ENCODE measurements around the gene SSBP3.

The SSBP3 gene

GRCh38 chr1:54328066-54328636 lies 78.0 kb downstream of the SSBP3 start:
- DNase-seq: no peak

- no peak for DNase-seq
Measured at GRCh38 chr1:54327386-54328065, 78.7 kb downstream of the SSBP3 start.

- DNase-seq: no peak
Measured at GRCh38 chr1:54326543-54327385, 79.4 kb downstream of the SSBP3 start.

- no peak for DNase-seq
Measured at GRCh38 chr1:54325703-54326461, 80.3 kb downstream of the SSBP3 start.

- DNase-seq: no peak
Measured at GRCh38 chr1:54325284-54325683, 80.9 kb downstream of the SSBP3 start.

GRCh38 chr1:54324251-54325140 lies 81.7 kb downstream of the SSBP3 start:
- DNase-seq: no peak

GRCh38 chr1:54323921-54324250 lies 82.3 kb downstream of the SSBP3 start:
- DNase-seq: no peak

- DNase-seq: no peak
Measured at GRCh38 chr1:54323324-54323739, 82.9 kb downstream of the SSBP3 start.

- no peak for DNase-seq
Measured at GRCh38 chr1:54318246-54318814, 87.9 kb downstream of the SSBP3 start.

- no peak for DNase-seq
Measured at GRCh38 chr1:54317084-54317483, 89.1 kb downstream of the SSBP3 start.

- DNase-seq: no peak
Measured at GRCh38 chr1:54315099-54315498, 91.1 kb downstream of the SSBP3 start.

GRCh38 chr1:54314696-54315095 lies 91.5 kb downstream of the SSBP3 start:
- no peak for DNase-seq

GRCh38 chr1:54312796-54313316 lies 93.3 kb downstream of the SSBP3 start:
- DNase-seq: no peak

- no peak for DNase-seq
Measured at GRCh38 chr1:54311506-54311905, 94.7 kb downstream of the SSBP3 start.

GRCh38 chr1:54310439-54311328 lies 95.5 kb downstream of the SSBP3 start:
- DNase-seq: peak in 1 of 2 experiments; percentile 64

GRCh38 chr1:54309631-54310366 lies 96.4 kb downstream of the SSBP3 start:
- DNase-seq: no peak

- DNase-seq: no peak
Measured at GRCh38 chr1:54307305-54307704, 98.9 kb downstream of the SSBP3 start.

GRCh38 chr1:54305906-54306514 lies 100.2 kb downstream of the SSBP3 start:
- no peak for DNase-seq

- no peak for DNase-seq
Measured at GRCh38 chr1:54304518-54304917, 101.7 kb downstream of the SSBP3 start.
